ENCODE results near the gene IL10.
"Not testable (repeated sequence)": the region's sequence is repeated elsewhere in the genome, so short reads cannot be mapped to it uniquely, and the experiment has no call there.

The IL10 gene

GRCh38 chr1:206768472-206769303 lies 3.6 kb downstream of the IL10 start:
- Histone ChIP-seq H3K4me2 (ENCODE audit: low read depth, low read length, poor library complexity, severe bottlenecking) (peak overlapping the region; percentile 45), H3K27me3 (ENCODE audit: insufficient read depth, low read length, poor library complexity, severe bottlenecking) (no peaks in the 10 kb centered on the region), H3K9me2 (replicated peaks; ENCODE audit: low read depth, low read length) (no peaks in the 10 kb centered on the region), H3K36me3 (ENCODE audit: insufficient read depth, low read length) (no peaks in the 10 kb centered on the region), H2AFZ (ENCODE audit: low read length) (0 out of 2 replicates have a peak overlapping the region, but pooled peaks have one; percentile 0), H3K4me1 (ENCODE audit: insufficient read depth, low read length, poor library complexity, severe bottlenecking) (peaks cover 82% of the 10 kb centered on the region), H3K9me3 (ENCODE audit: insufficient read depth, low read depth, low read length) (no peaks in the 10 kb centered on the region), H3F3A (ENCODE audit: low read depth) (peaks cover 4% of the 10 kb centered on the region; the same call in 1 of the 2 replicates), H4K20me1 (ENCODE audit: insufficient read depth, low read length, poor library complexity, severe bottlenecking) (no peaks in the 10 kb centered on the region), H3K9ac (ENCODE audit: low read depth, low read length, poor library complexity, severe bottlenecking) (peak overlapping the region; percentile 25), H3K4me3 (ENCODE audit: low read length, poor library complexity, severe bottlenecking) (no peak overlapping the region), H3K79me2 (ENCODE audit: insufficient read depth, low read length) (no peaks in the 10 kb centered on the region)
- no peak for TF ChIP-seq CTCF (conservative IDR thresholded peaks at IDR 0.05; ENCODE audit: low read length)

GRCh38 chr1:206766251-206766856 lies 5.9 kb downstream of the IL10 start:
- Histone ChIP-seq H3K4me2 (ENCODE audit: low read depth, low read length, poor library complexity, severe bottlenecking) (peak overlapping the region; percentile 66), H3K9ac (ENCODE audit: low read depth, low read length, poor library complexity, severe bottlenecking) (peak overlapping the region; percentile 39), H3F3A (ENCODE audit: low read depth) (peaks cover 4% of the 10 kb centered on the region; the same call in 1 of the 2 replicates), H3K9me2 (replicated peaks; ENCODE audit: low read depth, low read length) (no peaks in the 10 kb centered on the region), H3K9me3 (ENCODE audit: insufficient read depth, low read depth, low read length) (no peaks in the 10 kb centered on the region), H3K79me2 (ENCODE audit: insufficient read depth, low read length) (no peaks in the 10 kb centered on the region), H3K36me3 (ENCODE audit: insufficient read depth, low read length) (no peaks in the 10 kb centered on the region), H4K20me1 (ENCODE audit: insufficient read depth, low read length, poor library complexity, severe bottlenecking) (no peaks in the 10 kb centered on the region), H3K4me3 (ENCODE audit: low read length, poor library complexity, severe bottlenecking) (peak overlapping the region; percentile 20), H3K27me3 (ENCODE audit: insufficient read depth, low read length, poor library complexity, severe bottlenecking) (no peaks in the 10 kb centered on the region), H2AFZ (ENCODE audit: low read length) (no peak overlapping the region), H3K4me1 (ENCODE audit: insufficient read depth, low read length, poor library complexity, severe bottlenecking) (peaks cover 60% of the 10 kb centered on the region)
- TF ChIP-seq EZH2phosphoT487 (IDR thresholded peaks at IDR 0.05; ENCODE audit: borderline replicate concordance) (no peak), CTCF (conservative IDR thresholded peaks at IDR 0.05; ENCODE audit: low read length) (no peak)

GRCh38 chr1:206765771-206766170 lies 6.5 kb downstream of the IL10 start:
- peak overlapping the region; percentile 66 for H3K4me2 ChIP-seq (ENCODE audit: low read depth, low read length, poor library complexity, severe bottlenecking)
- H3K9me3 ChIP-seq (ENCODE audit: insufficient read depth, low read depth, low read length); H3K79me2 ChIP-seq (ENCODE audit: insufficient read depth, low read length); H3K27me3 ChIP-seq (ENCODE audit: insufficient read depth, low read length, poor library complexity, severe bottlenecking); H3F3A ChIP-seq (ENCODE audit: low read depth); H4K20me1 ChIP-seq (ENCODE audit: insufficient read depth, low read length, poor library complexity, severe bottlenecking); H3K9me2 ChIP-seq (replicated peaks; ENCODE audit: low read depth, low read length); H2AFZ ChIP-seq (ENCODE audit: low read length); H3K36me3 ChIP-seq (ENCODE audit: insufficient read depth, low read length): not testable (repeated sequence)
- H3K4me1 ChIP-seq (ENCODE audit: insufficient read depth, low read length, poor library complexity, severe bottlenecking), result peaks cover 60% of the 10 kb centered on the region
- H3K9ac ChIP-seq (ENCODE audit: low read depth, low read length, poor library complexity, severe bottlenecking), result peak overlapping the region; percentile 39
- peak overlapping the region; percentile 20 for H3K4me3 ChIP-seq (ENCODE audit: low read length, poor library complexity, severe bottlenecking)

GRCh38 chr1:206762741-206763364 lies 9.4 kb downstream of the IL10 start:
- H3K9ac ChIP-seq (ENCODE audit: low read depth, low read length, poor library complexity, severe bottlenecking); H3F3A ChIP-seq (ENCODE audit: low read depth); H3K9me2 ChIP-seq (replicated peaks; ENCODE audit: low read depth, low read length); H3K4me2 ChIP-seq (ENCODE audit: low read depth, low read length, poor library complexity, severe bottlenecking); H3K4me3 ChIP-seq (ENCODE audit: low read length, poor library complexity, severe bottlenecking); H3K36me3 ChIP-seq (ENCODE audit: insufficient read depth, low read length); H3K79me2 ChIP-seq (ENCODE audit: insufficient read depth, low read length); H3K27me3 ChIP-seq (ENCODE audit: insufficient read depth, low read length, poor library complexity, severe bottlenecking); H3K9me3 ChIP-seq (ENCODE audit: insufficient read depth, low read depth, low read length); H2AFZ ChIP-seq (ENCODE audit: low read length); H4K20me1 ChIP-seq (ENCODE audit: insufficient read depth, low read length, poor library complexity, severe bottlenecking): not testable (repeated sequence)
- peaks cover 58% of the 10 kb centered on the region for H3K4me1 ChIP-seq (ENCODE audit: insufficient read depth, low read length, poor library complexity, severe bottlenecking)

All from Loucy (cell line).